Stomach smooth muscle (tissue), 2 donors: Measurements from ENCODE around the gene INPP5E.

Source experiments
- H3K27ac ChIP-seq: one replicate; pipeline ENCODE4 v1.7.0; 2013; ENCODE audit warnings: mild to moderate bottlenecking, low read length, inconsistent platforms
- H3K27me3 ChIP-seq, 2 donors: one replicate each; pipeline ENCODE4 v1.7.0; 2013; ENCODE audit warnings: low read length in 2 of 2; ENCODE audit not compliant: insufficient read depth in 2 of 2, control insufficient read depth in 1 of 2
- H3K36me3 ChIP-seq, 2 donors: one replicate each; pipeline ENCODE4 v1.7.0; 2013; ENCODE audit warnings: low read length in 2 of 2; ENCODE audit not compliant: control insufficient read depth in 2 of 2, insufficient read depth in 2 of 2
- H3K4me1 ChIP-seq: one replicate; pipeline ENCODE4 v1.7.0; 2013; ENCODE audit warnings: low read length; ENCODE audit not compliant: control insufficient read depth, insufficient read depth
- H3K4me3 ChIP-seq, 2 donors: one replicate each; pipeline ENCODE4 v1.7.0; 2013; ENCODE audit warnings: low read length in 2 of 2
- H3K9ac ChIP-seq, 2 donors: one replicate each; pipeline ENCODE4 v1.7.0; 2013; ENCODE audit warnings: low read length in 2 of 2, mild to moderate bottlenecking in 1 of 2
- H3K9me3 ChIP-seq, 2 donors: one replicate each; pipeline ENCODE4 v1.7.0; 2013; ENCODE audit warnings: low read length in 2 of 2; ENCODE audit not compliant: control insufficient read depth in 2 of 2
- donor health status: healthy.
- donor health status: Pancreatic carcinoma.

Gene INPP5E

GRCh38 chr9:136439481-136440408 lies at the start of gene INPP5E:
TSS of gene INPP5E (minus strand) at chr9:136439845. CDS start at chr9:136439419, 426 bp downstream.
- Histone ChIP-seq H3K4me3 (peak within 1 kb of the TSS; percentile 70 to 80), H3K36me3 (peaks cover 18 to 40% of the 10 kb centered on the region in 2 donors), H3K9ac (peak within 1 kb of the TSS; percentile 64 to 73), H3K27me3 (no peaks in the 10 kb centered on the region), H3K27ac (no peak within 1 kb of the TSS), H3K9me3 (no peaks in the 10 kb centered on the region), H3K4me1 (peaks cover 34% of the 10 kb centered on the region)

- Histone ChIP-seq H3K36me3 (no peaks in the 10 kb centered on the region), H3K4me3 (no peak overlapping the region), H3K27ac (no peak overlapping the region), H3K9ac (no peak overlapping the region), H3K9me3 (no peaks in the 10 kb centered on the region), H3K27me3 (no peaks in the 10 kb centered on the region), H3K4me1 (peaks cover 24% of the 10 kb centered on the region)
These were observed 48.9 kb upstream of the INPP5E start for GRCh38 chr9:136488247-136489214.

- Histone ChIP-seq H3K36me3 (no peaks in the 10 kb centered on the region), H3K27me3 (no peaks in the 10 kb centered on the region), H3K27ac (no peak overlapping the region), H3K9ac (no peak overlapping the region), H3K9me3 (no peaks in the 10 kb centered on the region), H3K4me1 (peaks cover 20% of the 10 kb centered on the region), H3K4me3 (no peak overlapping the region)
These were observed 48.0 kb upstream of the INPP5E start for GRCh38 chr9:136487672-136488071.

- H3K9me3 ChIP-seq, result no peaks in the 10 kb centered on the region
- H3K36me3 ChIP-seq, result no peaks in the 10 kb centered on the region
- no peak overlapping the region for H3K9ac ChIP-seq
- no peak overlapping the region for H3K4me3 ChIP-seq
- H3K27me3 ChIP-seq, result no peaks in the 10 kb centered on the region
- no peak overlapping the region for H3K27ac ChIP-seq
- peaks cover 20% of the 10 kb centered on the region for H3K4me1 ChIP-seq
These were observed 47.4 kb upstream of the INPP5E start for GRCh38 chr9:136486823-136487620.

GRCh38 chr9:136486131-136486530 lies 46.5 kb upstream of the INPP5E start:
- Histone ChIP-seq H3K9me3 (no peaks in the 10 kb centered on the region), H3K4me3 (no peak overlapping the region), H3K36me3 (no peaks in the 10 kb centered on the region), H3K27ac (no peak overlapping the region), H3K27me3 (no peaks in the 10 kb centered on the region), H3K9ac (no peak overlapping the region), H3K4me1 (peaks cover 28% of the 10 kb centered on the region)

GRCh38 chr9:136485049-136486045 lies 45.7 kb upstream of the INPP5E start:
- H3K4me3 ChIP-seq, result no peak overlapping the region
- H3K9ac ChIP-seq, result no peak overlapping the region
- no peaks in the 10 kb centered on the region for H3K9me3 ChIP-seq
- no peak overlapping the region for H3K27ac ChIP-seq
- no peaks in the 10 kb centered on the region for H3K36me3 ChIP-seq
- no peaks in the 10 kb centered on the region for H3K27me3 ChIP-seq
- H3K4me1 ChIP-seq, result peaks cover 28% of the 10 kb centered on the region

GRCh38 chr9:136484153-136485048 lies 44.8 kb upstream of the INPP5E start:
- Histone ChIP-seq H3K4me3 (peak overlapping the region; percentile 76 to 81), H3K36me3 (peaks cover 0 to 3% of the 10 kb centered on the region in 2 donors), H3K27me3 (no peaks in the 10 kb centered on the region), H3K27ac (peak overlapping the region; percentile 98), H3K9me3 (no peaks in the 10 kb centered on the region), H3K9ac (peak overlapping the region; percentile 29 to 89), H3K4me1 (peaks cover 28% of the 10 kb centered on the region)

GRCh38 chr9:136483589-136484152 lies 44.0 kb upstream of the INPP5E start:
- Histone ChIP-seq H3K9ac (peak overlapping the region; percentile 89 to 92), H3K4me3 (peak overlapping the region; percentile 76 to 81), H3K27me3 (no peaks in the 10 kb centered on the region), H3K4me1 (peaks cover 28% of the 10 kb centered on the region), H3K9me3 (no peaks in the 10 kb centered on the region), H3K27ac (peak overlapping the region; percentile 98), H3K36me3 (peaks cover 0 to 3% of the 10 kb centered on the region in 2 donors)
